ENCODE data around the gene SPTBN1.

- TF ChIP-seq EZH2 (IDR thresholded peaks at IDR 0.05) (no peak), POLR2AphosphoS5 (IDR thresholded peaks at IDR 0.05; ENCODE audit: borderline replicate concordance, low read depth, low read length) (no peak), FOXP2 (optimal IDR thresholded peaks at IDR 0.05; ENCODE audit: control extremely low read depth, extremely low read length, insufficient read depth) (no peak)
Observed at GRCh38 chr2:54687595-54688152, 231.5 kb downstream of the SPTBN1 start.
